HG03095 (cell line): Measurements from ENCODE around the gene CCDC9B.
A peak's percentile ranks its signal among the peaks of the same experiment; 100 is the strongest.

ENCODE experiments used
- ATAC-seq: cut with Tn5 transposase; IDR thresholded peaks from one replicate; pipeline ENCODE4 v1.9.1; 2021; ENCODE audit warnings: moderate library complexity; ENCODE audit not compliant: unreplicated experiment

CCDC9B gene

GRCh38 chr15:40310993-40311392, 29.7 kb downstream of the CCDC9B start:
- ATAC-seq = no peak

DNA sequence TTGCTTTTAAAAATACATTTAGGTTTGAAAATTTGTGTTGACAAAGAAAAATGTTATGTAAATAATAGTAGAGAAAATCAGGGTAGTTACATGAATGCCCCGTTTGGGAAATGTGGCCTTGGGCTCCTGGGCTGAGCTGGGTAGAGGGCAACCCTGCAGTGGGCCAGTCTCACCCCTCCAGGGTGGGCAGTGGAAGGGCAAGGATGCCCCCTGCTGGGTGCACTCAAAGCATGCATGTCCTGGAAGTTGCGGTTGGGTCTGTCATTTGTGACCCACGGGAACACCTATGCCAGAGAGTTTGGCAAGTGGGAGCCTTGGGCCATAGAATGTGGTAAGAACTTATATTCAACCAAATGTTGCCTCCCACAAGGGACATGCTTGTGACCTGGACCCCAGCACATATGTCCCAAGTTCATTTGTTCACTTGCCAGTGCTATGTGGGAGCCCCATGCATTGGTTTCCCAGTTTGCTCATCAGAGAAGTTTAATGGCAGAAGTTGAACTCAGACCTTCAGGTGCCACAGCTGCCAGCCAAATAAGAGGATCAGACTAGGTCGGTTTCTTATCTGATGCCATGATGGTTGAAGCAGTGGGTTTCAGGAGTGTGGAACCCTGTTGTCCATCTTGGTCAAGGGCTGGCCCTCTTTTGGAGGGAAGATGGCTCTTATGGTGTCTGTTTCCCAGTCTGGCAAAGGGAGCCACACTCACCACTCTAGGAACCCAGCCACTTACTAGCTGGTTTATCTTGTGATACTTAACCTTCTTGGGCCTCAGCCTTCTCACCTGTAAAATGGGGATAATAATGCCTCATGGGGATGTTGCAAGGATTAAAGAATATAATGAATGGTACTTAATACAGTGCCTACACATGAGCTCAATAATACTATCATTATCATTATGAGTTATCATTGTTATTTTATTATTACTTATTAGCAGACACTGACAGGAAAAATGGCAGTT, 30.5 kb downstream of the CCDC9B start:
- no peak for ATAC-seq

- ATAC-seq = no peak
Measured at GRCh38 chr15:40309344-40309862, 31.3 kb downstream of the CCDC9B start.

DNA sequence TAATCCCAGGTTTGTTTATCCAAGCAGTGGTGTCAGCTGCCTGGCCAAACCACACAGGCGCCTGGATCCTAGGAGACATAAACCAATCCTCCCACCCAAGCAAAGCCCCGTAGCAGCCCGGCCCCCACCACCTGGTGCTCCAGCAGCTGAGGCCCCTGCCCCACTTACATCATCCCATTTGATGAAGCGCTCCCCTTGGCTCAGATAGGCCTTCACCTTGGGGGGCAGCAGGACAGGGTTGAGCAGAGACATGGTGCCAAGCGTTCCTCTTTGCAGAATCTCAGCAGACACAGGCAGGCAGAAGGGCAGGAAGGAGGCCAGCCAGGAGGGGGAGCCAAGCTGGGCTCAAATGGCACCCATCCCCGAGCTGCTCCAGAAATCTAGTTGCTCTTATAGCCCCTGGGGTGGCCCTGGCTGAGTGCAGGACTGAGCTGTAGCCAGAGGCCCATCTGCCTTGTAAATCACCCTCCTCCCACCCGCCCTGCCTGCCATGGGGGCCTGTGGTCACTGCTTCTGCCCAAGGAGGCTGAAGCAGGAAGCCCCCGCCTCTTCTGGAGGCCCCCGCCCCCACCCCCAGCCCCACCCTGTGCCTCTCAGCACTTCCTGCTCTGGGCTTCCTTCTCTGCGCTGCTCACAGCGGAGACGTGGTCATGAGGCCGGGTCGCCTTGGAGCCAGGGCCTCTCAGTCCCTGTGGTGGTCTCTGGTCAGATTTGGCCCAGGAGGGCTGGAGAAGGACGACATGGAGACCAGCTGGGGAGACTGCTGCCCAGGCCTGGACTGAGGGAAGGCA, 33.1 kb downstream of the CCDC9B start, which contains the start of gene PLCB2:
TSS of gene PLCB2 (minus strand) at position 515 of the 791 bp plus-strand sequence. CDS start at position 252, 263 bp downstream.
- peak; percentile 57 for ATAC-seq

DNA sequence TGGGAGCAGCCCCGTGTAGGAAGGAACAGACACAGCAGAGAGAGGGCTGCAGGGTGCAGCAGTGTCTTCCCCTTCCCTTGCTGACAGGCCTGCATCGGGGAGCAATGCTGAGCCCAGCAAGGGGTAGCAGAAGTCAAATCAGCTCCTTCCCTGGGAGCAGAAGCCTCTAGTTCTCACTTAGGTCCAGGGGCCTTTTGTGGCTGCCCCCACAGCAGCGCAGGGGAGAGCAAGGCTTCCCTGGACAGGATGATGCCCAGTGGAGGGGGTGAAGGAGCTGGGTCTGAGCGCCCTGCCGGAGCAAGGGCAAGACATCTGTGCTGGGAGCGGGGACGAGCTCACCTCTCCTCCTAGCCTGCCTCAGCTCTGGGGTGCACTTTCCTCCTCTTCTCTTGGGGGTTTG, 33.8 kb downstream of the CCDC9B start:
- no peak for ATAC-seq

GRCh38 chr15:40306371-40306770, 34.4 kb downstream of the CCDC9B start:
- ATAC-seq = no peak

- no peak for ATAC-seq
Measured at GRCh38 chr15:40305281-40305680, 35.5 kb downstream of the CCDC9B start.

GRCh38 chr15:40303576-40303975, 37.2 kb downstream of the CCDC9B start:
- ATAC-seq = no peak

DNA sequence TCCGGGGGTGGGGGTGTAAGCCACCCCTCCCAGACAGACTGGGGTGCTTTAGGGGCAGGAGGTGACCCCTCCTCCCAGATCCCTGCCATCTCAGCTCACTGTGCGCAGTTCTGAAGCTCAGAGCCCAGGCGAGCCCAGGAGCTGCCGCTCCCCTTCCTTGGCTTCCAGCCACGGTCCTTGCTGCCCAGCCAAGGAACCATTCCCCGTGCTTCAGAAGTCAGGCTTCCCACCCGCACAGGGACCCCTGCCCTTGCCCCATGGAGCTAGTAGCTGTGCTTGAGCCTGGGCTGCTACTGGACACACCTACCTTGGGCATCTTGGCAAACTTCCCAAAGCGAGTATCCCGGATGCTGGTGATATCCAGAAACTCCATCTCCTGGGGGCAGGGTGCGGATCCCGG, 37.8 kb downstream of the CCDC9B start:
- no peak for ATAC-seq

GRCh38 chr15:40302288-40302886, 38.4 kb downstream of the CCDC9B start:
- no peak for ATAC-seq

- no peak for ATAC-seq
Measured at GRCh38 chr15:40301467-40302179, 39.1 kb downstream of the CCDC9B start.

DNA sequence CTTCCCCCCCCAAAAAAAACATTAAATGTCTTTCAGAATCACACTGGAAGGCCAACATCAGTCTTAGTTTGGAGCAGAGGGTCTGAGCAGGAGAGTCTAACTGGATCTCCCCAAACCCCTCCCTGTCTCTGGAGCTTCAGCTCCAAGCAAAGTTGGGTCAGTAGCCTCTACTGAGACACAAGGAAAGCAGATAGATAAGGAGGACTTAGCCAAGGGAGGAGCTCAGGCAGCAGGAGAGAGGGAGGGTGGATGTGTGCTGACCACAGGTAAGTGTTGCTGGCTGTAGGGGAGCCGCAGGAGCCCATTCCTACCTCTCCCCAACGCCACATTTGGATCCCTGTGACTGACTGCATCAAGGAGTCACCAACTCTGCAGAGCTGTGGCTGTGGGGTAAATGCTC, 40.0 kb downstream of the CCDC9B start:
- no peak for ATAC-seq

DNA sequence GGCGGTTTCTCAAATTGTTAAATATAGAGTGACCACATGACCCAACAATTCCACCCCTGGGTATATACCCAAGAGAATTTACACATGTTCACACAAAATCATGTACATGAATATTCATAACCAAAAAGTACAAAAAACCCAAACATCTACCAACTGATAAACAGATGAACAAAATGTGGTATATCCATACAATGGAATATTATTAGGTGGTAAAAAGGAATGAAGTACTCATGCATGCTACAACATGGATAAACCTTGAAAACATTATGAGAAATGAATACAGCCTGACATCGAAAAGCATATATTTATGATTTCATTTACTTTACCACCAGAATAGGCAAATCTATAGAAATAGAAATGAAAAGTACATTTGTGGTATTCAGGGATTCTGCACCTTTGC, 40.4 kb downstream of the CCDC9B start:
- ATAC-seq = no peak

DNA sequence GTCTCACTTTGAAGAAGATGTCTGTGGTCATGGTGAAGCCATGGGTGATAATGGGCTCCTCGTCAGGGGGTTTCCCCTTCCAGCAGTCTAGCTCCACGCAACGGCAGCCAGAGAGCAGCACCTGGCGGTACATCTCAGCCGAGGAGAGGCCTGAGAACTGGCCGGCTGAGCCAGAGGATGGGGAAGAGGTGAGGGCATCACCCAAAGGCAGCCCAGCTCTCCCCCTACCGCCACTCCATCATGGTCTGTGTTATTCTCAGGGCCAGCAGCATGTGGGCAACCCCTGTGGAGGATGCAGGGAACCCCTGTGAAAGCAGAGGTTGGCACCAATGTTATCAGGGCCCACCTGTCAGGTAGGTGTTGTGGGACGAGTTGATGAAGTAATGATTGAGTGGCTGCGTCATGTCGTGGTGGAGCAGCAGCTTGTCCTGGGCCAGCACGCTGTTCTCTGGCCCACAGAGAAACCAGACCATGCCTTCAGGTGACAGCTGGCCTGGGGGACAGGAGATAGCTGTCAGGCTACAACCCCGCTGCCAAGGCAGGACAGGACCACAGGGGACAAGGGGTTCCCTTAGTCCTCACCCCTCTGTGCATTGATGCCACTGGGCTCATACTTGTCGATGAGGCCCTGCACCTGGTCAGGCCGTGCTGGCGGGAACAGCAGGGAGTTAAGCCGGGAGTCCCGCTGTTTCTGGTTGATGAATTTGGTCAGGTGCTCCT, 42.4 kb downstream of the CCDC9B start:
- no peak for ATAC-seq

GRCh38 chr15:40297356-40297755, 43.4 kb downstream of the CCDC9B start:
- ATAC-seq = no peak

DNA sequence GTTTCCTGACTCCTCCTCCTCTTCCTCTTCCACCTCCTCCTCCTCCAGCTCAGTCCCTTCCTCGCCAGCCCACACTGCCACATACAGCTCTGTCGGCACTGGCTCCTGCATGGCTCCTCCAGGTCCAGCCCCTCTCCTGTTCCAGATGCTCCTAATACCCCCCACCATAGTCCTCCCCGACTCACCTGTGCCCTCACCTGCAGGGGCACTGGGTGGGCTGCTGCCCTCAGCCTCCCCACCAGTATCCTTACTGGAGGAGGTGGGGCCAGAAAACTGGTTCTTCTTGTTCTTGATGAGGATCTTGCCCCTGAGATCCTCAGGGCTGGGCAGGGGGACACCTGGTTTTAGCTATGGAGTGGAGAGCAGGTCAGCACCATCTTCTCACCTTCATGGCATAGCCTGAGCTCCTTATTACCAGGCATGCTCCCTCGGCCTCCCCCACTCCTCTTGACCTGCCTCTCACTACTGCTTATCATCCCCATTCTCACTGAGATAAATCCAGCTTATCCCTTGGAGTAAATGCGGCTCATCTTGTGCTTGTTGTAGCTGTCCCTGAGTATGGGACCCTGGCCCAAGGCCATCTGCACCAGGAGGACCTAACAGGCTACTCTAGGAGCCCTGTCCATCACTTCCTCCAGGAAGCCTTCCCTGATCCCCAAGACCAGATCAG, 44.0 kb downstream of the CCDC9B start:
- ATAC-seq = no peak

GRCh38 chr15:40295877-40296560, 44.7 kb downstream of the CCDC9B start:
- ATAC-seq = no peak

DNA sequence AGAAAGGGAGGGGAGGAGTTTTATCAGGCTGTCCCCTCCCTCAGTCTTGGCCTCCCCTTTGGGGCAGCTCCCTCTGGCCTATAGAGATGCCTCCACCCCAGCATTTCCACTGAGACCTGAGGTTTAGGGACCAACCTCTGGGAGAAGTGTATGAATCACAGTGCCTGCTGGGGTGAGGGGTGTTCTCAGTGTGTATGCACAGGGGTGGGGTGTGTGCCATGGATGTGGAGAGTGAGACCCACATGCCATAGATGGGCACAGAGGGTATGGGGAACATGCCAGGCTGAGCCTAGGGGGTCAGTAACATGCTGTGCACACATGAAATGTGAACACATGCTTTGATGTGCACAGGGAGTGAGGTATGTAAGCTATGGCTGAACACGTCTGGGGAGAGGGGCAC, 45.4 kb downstream of the CCDC9B start:
- no peak for ATAC-seq
